OCI-LY7 (cell line): ENCODE data around the gene ZNF775. TPM values are rescaled to one million over a fixed set of nuclear protein-coding genes. Genes with fewer than 3 reads are reported as not detected.

Experiments
- BruUV-seq: library from RNA; stranded (reverse); fragments of 400-500 nt; replicated peaks from 2 replicates; lab custom pipeline; 2021; lab: Mats Ljungman, UMichigan
- CTCF ChIA-PET: fragments of 300-600 bp; sonication (Branson Sonifier 250); formaldehyde crosslinking; loops from one replicate; lab custom pipeline; 2022; ENCODE audit warnings: antibody characterized with exemption; ENCODE audit not compliant: unreplicated experiment; lab: Charles Lee
- POLR2A ChIA-PET: fragments of 300-600 bp; sonication (Branson Sonifier 250); formaldehyde crosslinking; loops from one replicate; lab custom pipeline; 2022; ENCODE audit warnings: antibody characterized with exemption; lab: Charles Lee
- DNase-seq: peaks from one replicate; pipeline ENCODE4 v3.0.0-alpha.2; 2015; ENCODE audit warnings: low spot score
- H2AFZ ChIP-seq: fragments of 200-600 bp; sonication (generic), shearing (Covaris generic); 2 replicates; pipeline ENCODE4 v1.6.1; 2014; ENCODE audit warnings: mild to moderate bottlenecking, antibody characterized with exemption, low read length, moderate library complexity
- H3K27ac ChIP-seq: fragments of 200-600 bp; sonication (generic); 2 replicates; pipeline ENCODE4 v1.5.1; 2014; ENCODE audit warnings: mixed run types, low read depth, mild to moderate bottlenecking, moderate library complexity, low read length, inconsistent platforms; ENCODE audit not compliant: poor library complexity, severe bottlenecking
- H3K36me3 ChIP-seq: fragments of 200-600 bp; sonication (generic); 2 replicates; pipeline ENCODE4 v1.6.1; 2014; ENCODE audit warnings: mild to moderate bottlenecking, antibody characterized with exemption, low read length, moderate library complexity, mixed read lengths; ENCODE audit not compliant: insufficient read depth
- H3K4me1 ChIP-seq: fragments of 200-600 bp; sonication (generic); 2 replicates; pipeline ENCODE4 v1.5.1; 2014; ENCODE audit warnings: mild to moderate bottlenecking, low read length; ENCODE audit not compliant: insufficient read depth, poor library complexity, severe bottlenecking
- H3K4me2 ChIP-seq: fragments of 200-600 bp; sonication (generic); 2 replicates; pipeline ENCODE4 v1.6.1; 2014; ENCODE audit warnings: mild to moderate bottlenecking, low read length
- H3K4me3 ChIP-seq: fragments of 200-600 bp; sonication (generic); 2 replicates; pipeline ENCODE4 v1.5.1; 2014; ENCODE audit warnings: mild to moderate bottlenecking, low read depth, low read length; ENCODE audit not compliant: poor library complexity, severe bottlenecking
- H3K79me2 ChIP-seq: fragments of 200-600 bp; sonication (generic); 2 replicates; pipeline ENCODE4 v1.6.1; 2016; ENCODE audit warnings: low read depth, mild to moderate bottlenecking, low read length, moderate library complexity, mixed read lengths; ENCODE audit not compliant: insufficient read depth
- H3K9me2 ChIP-seq: fragments of 200-600 bp; sonication (generic); 2 replicates; pipeline ENCODE4 v1.6.1; 2016; ENCODE audit warnings: mild to moderate bottlenecking, low read length, mixed read lengths; ENCODE audit not compliant: insufficient read depth
- H3K9me3 ChIP-seq: fragments of 200-600 bp; sonication (generic); 2 replicates; pipeline ENCODE4 v1.6.1; 2014; ENCODE audit warnings: mild to moderate bottlenecking, mixed run types, low read length, mixed read lengths
- H4K20me1 ChIP-seq: fragments of 200-600 bp; sonication (generic); 2 replicates; pipeline ENCODE4 v1.6.1; 2014; ENCODE audit warnings: mild to moderate bottlenecking, antibody characterized with exemption, low read length, moderate library complexity, mixed read lengths; ENCODE audit not compliant: insufficient read depth
- CTCF ChIP-seq: fragments of 200-600 bp; sonication (generic); conservative IDR thresholded peaks from 2 replicates; pipeline ENCODE4 v1.5.1; 2014; ENCODE audit warnings: mild to moderate bottlenecking, antibody characterized with exemption, low read length, moderate library complexity, mixed read lengths
- EZH2phosphoT487 ChIP-seq: fragments of 200-600 bp; sonication (generic); IDR thresholded peaks from 2 replicates; pipeline ENCODE4 v1.6.1; 2018; ENCODE audit warnings: low read depth, borderline replicate concordance, mild to moderate bottlenecking, mixed run types, antibody characterized with exemption, low read length, moderate library complexity, mixed read lengths
- intact Hi-C: fragments of 100-400 bp; cut with micrococcal nuclease; formaldehyde crosslinking; loops from one replicate; pipeline ENCODE4 v1.10.0; 2022; ENCODE audit not compliant: unreplicated experiment
- total RNA-seq, 2 experiments: library from RNA; depleted of rRNA in 1 of 2; stranded (reverse); fragments of >200 nt in 1 of 2; shearing (Covaris generic) in 1 of 2; gene quantifications; 2 replicates each; pipeline ENCODE4 v1.2.3, GENCODE V29; 2014 to 2022

Gene ZNF775
- total RNA-seq, 2 experiments from 2014 or later: 4.7 to 6.5 TPM

GRCh38 chr7:150336746-150337145 is 42.4 kb upstream of the ZNF775 start:
- ChIA-PET CTCF (no interaction called here), POLR2A (interaction anchor here (0.7 kb wide), 1 partner anchor 79 kb away, joined by 3 read pairs; no protein-coding TSS in a partner anchor)
- TF ChIP-seq CTCF (no peak), EZH2phosphoT487 (no peak)
- Histone ChIP-seq H3K36me3 (no peaks in the 10 kb centered on the region), H3K9me2 (no peaks in the 10 kb centered on the region), H3K4me1 (no peaks in the 10 kb centered on the region), H3K79me2 (no peaks in the 10 kb centered on the region), H2AFZ (no peak overlapping the region), H3K9me3 (no peaks in the 10 kb centered on the region), H4K20me1 (no peaks in the 10 kb centered on the region), H3K27ac (no peak overlapping the region), H3K4me3 (no peak overlapping the region), H3K4me2 (no peak overlapping the region)
- intact Hi-C loops: no loop called here
- DNase-seq: no peak
- no TSS peak for BruUV-seq

- ChIA-PET CTCF (no interaction called here), POLR2A (interaction anchor here (0.7 kb wide), 1 partner anchor 79 kb away, joined by 3 read pairs; no protein-coding TSS in a partner anchor)
- no peak overlapping the region for H2AFZ ChIP-seq
- intact Hi-C loops: no loop called here
- H3K36me3 ChIP-seq: no peaks in the 10 kb centered on the region
- no peaks in the 10 kb centered on the region for H3K9me3 ChIP-seq
- H4K20me1 ChIP-seq: no peaks in the 10 kb centered on the region
- BruUV-seq: no TSS peak
- H3K9me2 ChIP-seq: no peaks in the 10 kb centered on the region
- no peak overlapping the region for H3K4me3 ChIP-seq
- no peak overlapping the region for H3K27ac ChIP-seq
- no peaks in the 10 kb centered on the region for H3K79me2 ChIP-seq
- TF ChIP-seq CTCF: no peak
- TF ChIP-seq EZH2phosphoT487: no peak
- no peaks in the 10 kb centered on the region for H3K4me1 ChIP-seq
- no peak overlapping the region for H3K4me2 ChIP-seq
- DNase-seq: no peak
These were observed 42.0 kb upstream of the ZNF775 start for GRCh38 chr7:150337179-150337578.

- Histone ChIP-seq H3K9me2 (no peaks in the 10 kb centered on the region), H3K4me3 (no peak overlapping the region), H3K27ac (no peak overlapping the region), H3K4me1 (no peaks in the 10 kb centered on the region), H2AFZ (no peak overlapping the region), H3K36me3 (no peaks in the 10 kb centered on the region), H4K20me1 (no peaks in the 10 kb centered on the region), H3K79me2 (no peaks in the 10 kb centered on the region), H3K4me2 (no peak overlapping the region), H3K9me3 (no peaks in the 10 kb centered on the region)
- BruUV-seq: no TSS peak
- no peak for DNase-seq
- ChIA-PET CTCF (no interaction called here), POLR2A (interaction anchor here (0.7 kb wide), 1 partner anchor 78 kb away, joined by 3 read pairs; no protein-coding TSS in a partner anchor)
- intact Hi-C loops: no loop called here
- no peak for TF ChIP-seq EZH2phosphoT487
These were observed 41.5 kb upstream of the ZNF775 start for GRCh38 chr7:150337659-150338081.
